ENCODE results near the gene GJA5. TPM values are rescaled to one million over a fixed set of nuclear protein-coding genes. Genes with fewer than 3 reads are reported as not detected.

Gene GJA5
- total RNA-seq, 1 experiment from 2014 or later, result 8.7 TPM

DNA sequence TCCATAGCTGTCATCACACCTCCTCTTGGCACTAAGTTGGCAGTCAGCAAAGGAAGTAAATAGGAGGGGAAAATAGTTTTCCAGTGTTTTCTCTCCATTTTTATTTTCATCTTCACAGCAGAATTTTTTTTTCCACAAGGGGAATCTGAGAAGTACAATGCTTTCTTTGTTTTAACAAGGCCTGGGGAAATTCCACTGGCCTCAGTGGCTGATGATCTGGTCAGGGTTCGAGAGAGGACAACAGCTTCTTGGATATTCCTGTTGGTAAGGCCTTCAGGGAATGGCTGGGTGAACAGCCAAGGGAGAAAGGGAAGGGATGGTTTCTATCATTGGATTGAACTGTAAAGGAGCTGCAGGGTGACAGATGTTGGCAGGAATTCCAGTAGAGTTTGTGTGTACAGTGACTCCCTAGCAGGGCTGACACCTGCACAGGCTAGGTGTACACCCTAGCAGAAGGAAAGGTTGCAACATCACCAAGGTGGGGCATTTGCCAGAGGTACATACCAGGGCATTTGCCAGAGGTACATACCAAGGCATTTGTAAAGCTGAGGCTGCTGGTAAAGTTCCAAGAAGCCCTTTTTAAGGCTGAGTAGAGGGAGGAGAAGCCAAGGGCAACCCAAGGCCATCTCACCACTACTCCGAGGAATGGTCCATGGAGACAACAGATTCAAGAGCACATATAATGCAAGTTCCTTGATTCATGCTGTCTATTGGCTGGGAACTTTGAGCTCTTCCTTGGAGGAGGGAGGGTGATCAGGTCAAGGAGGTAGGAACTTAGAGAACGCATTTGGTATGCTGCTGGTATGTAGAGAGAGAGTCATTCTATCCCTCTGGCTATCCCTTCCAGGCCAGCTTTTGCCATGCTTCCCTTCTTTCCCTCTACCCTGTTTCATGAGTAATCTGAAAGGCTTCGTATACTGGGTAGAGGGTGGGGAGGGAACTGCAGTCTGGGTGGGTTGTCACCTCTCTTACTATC lies 3.1 kb downstream of the GJA5 start:
- TF ChIP-seq, protein P1, sequence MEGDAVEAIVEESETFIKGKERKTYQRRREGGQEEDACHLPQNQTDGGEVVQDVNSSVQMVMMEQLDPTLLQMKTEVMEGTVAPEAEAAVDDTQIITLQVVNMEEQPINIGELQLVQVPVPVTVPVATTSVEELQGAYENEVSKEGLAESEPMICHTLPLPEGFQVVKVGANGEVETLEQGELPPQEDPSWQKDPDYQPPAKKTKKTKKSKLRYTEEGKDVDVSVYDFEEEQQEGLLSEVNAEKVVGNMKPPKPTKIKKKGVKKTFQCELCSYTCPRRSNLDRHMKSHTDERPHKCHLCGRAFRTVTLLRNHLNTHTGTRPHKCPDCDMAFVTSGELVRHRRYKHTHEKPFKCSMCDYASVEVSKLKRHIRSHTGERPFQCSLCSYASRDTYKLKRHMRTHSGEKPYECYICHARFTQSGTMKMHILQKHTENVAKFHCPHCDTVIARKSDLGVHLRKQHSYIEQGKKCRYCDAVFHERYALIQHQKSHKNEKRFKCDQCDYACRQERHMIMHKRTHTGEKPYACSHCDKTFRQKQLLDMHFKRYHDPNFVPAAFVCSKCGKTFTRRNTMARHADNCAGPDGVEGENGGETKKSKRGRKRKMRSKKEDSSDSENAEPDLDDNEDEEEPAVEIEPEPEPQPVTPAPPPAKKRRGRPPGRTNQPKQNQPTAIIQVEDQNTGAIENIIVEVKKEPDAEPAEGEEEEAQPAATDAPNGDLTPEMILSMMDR (conservative IDR thresholded peaks at IDR 0.05), result no peak
- TF ChIP-seq EZH2 (IDR thresholded peaks at IDR 0.05; ENCODE audit: low read depth), result no peak
- Histone ChIP-seq H4K20me1 (ENCODE audit: insufficient read depth) (no peaks in the 10 kb centered on the region), H3K27me3 (ENCODE audit: insufficient read depth, low read depth) (no peaks in the 10 kb centered on the region), H3K4me3 (peak overlapping the region; percentile 19; the same call in 1 of the 2 replicates), H3K27ac (peak overlapping the region; percentile 92), H3K9me2 (ENCODE audit: insufficient read depth) (no peaks in the 10 kb centered on the region), H3K4me1 (replicated peaks; ENCODE audit: insufficient read depth) (peaks cover 75% of the 10 kb centered on the region), H3F3A (ENCODE audit: insufficient read depth, low read depth) (peaks cover 57% of the 10 kb centered on the region), H3K79me2 (ENCODE audit: low read depth) (peaks cover 11% of the 10 kb centered on the region; the same call in 1 of the 2 replicates), H3K36me3 (ENCODE audit: low read depth) (no peaks in the 10 kb centered on the region), H3K4me2 (peak overlapping the region; percentile 73), H3K9me3 (ENCODE audit: insufficient read depth, low read depth) (no peaks in the 10 kb centered on the region), H2AFZ (no peak overlapping the region; the same call in 1 of the 2 replicates)
- BruUV-seq (replicated peaks), result no TSS peak
- intact Hi-C loops (cut with micrococcal nuclease; ENCODE audit: unreplicated experiment), result loop anchor here (1.0 to 5.0 kb wide), 5 partner anchors 40 to 133 kb away; no protein-coding TSS in a partner anchor
- ChIA-PET POLR2A (ENCODE audit: unreplicated experiment) (interaction anchor here (0.6 to 1.3 kb wide), 7 partner anchors 19 to 521 kb away, joined by 5 to 16 read pairs (median 6); no protein-coding TSS in a partner anchor), CTCF (interaction anchor here (0.6 to 1.4 kb wide), 4 partner anchors 24 to 228 kb away, joined by 4 to 6 read pairs (median 5); no protein-coding TSS in a partner anchor)
- peak; percentile 85 to 98 for DNase-seq

DNA sequence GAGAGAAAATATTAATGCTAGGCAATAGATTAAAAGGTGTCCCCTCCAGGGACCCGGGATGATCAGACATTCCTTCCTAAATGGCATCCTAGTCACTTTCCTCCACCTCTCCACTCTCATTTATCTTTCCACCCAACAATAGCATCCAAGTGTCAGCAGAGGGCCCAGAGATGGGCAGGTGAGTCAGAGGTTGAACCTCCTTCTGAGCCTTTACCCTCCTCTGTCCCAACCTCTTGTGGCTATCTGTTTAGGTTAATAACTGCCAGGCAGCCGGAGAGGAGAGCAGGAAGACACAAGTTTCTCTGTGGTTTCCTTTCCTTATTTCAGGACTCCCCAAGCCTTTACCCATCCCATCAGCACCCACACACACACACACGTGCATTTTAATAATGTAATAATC lies 4.1 kb downstream of the GJA5 start:
- H3K27ac ChIP-seq, result peak overlapping the region; percentile 92
- H3K4me3 ChIP-seq, result peak overlapping the region; percentile 19; the same call in 1 of the 2 replicates
- no peaks in the 10 kb centered on the region for H3K9me2 ChIP-seq (ENCODE audit: insufficient read depth)
- intact Hi-C loops (cut with micrococcal nuclease; ENCODE audit: unreplicated experiment), result loop anchor here (5.0 kb wide), 1 partner anchor 89 kb away; no protein-coding TSS in a partner anchor
- H4K20me1 ChIP-seq (ENCODE audit: insufficient read depth), result no peaks in the 10 kb centered on the region
- peaks cover 47% of the 10 kb centered on the region for H3F3A ChIP-seq (ENCODE audit: insufficient read depth, low read depth)
- no TSS peak for BruUV-seq (replicated peaks)
- H3K4me1 ChIP-seq (replicated peaks; ENCODE audit: insufficient read depth), result peaks cover 65% of the 10 kb centered on the region
- no peaks in the 10 kb centered on the region for H3K27me3 ChIP-seq (ENCODE audit: insufficient read depth, low read depth)
- POLR2A ChIA-PET (ENCODE audit: unreplicated experiment), result no interaction called here
- CTCF ChIA-PET, result no interaction called here
- H3K79me2 ChIP-seq (ENCODE audit: low read depth), result peaks cover 11% of the 10 kb centered on the region; the same call in 1 of the 2 replicates
- H3K9me3 ChIP-seq (ENCODE audit: insufficient read depth, low read depth), result no peaks in the 10 kb centered on the region
- peak overlapping the region; percentile 73 for H3K4me2 ChIP-seq
- H3K36me3 ChIP-seq (ENCODE audit: low read depth), result no peaks in the 10 kb centered on the region
- DNase-seq, result no peak
- TF ChIP-seq, protein P1 (conservative IDR thresholded peaks at IDR 0.05), result no peak
- TF ChIP-seq EZH2 (IDR thresholded peaks at IDR 0.05; ENCODE audit: low read depth), result no peak
- no peak overlapping the region; the same call in 1 of the 2 replicates for H2AFZ ChIP-seq

DNA sequence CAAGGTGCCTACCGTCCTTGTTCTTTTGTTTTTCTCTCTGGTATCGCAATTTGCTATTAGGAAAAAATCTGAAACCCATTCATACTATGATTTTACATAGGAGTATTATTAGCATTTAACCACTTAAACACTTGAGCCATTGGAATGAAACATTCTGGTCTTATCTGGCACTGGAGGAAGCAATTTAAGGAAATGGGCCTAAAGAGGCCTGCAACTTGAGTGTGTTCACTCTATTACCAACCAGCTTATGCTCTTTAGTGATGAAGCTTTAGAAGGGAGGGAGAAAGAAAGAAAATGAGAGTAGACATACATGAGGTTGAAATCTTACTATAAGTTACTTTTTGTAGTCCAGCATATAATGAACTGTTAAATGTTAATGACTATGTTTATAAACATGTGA lies 5.7 kb downstream of the GJA5 start:
- Histone ChIP-seq H3K9me3 (ENCODE audit: insufficient read depth, low read depth) (no peaks in the 10 kb centered on the region), H4K20me1 (ENCODE audit: insufficient read depth) (no peaks in the 10 kb centered on the region), H3K27me3 (ENCODE audit: insufficient read depth, low read depth) (no peaks in the 10 kb centered on the region), H3K79me2 (ENCODE audit: low read depth) (peaks cover 11% of the 10 kb centered on the region; the same call in 1 of the 2 replicates), H3K27ac (no peak overlapping the region), H3K36me3 (ENCODE audit: low read depth) (no peaks in the 10 kb centered on the region), H3K4me3 (no peak overlapping the region), H3F3A (ENCODE audit: insufficient read depth, low read depth) (peaks cover 33% of the 10 kb centered on the region), H3K4me2 (no peak overlapping the region), H3K4me1 (replicated peaks; ENCODE audit: insufficient read depth) (peaks cover 64% of the 10 kb centered on the region), H3K9me2 (ENCODE audit: insufficient read depth) (no peaks in the 10 kb centered on the region), H2AFZ (no peak overlapping the region)
- TF ChIP-seq EZH2 (IDR thresholded peaks at IDR 0.05; ENCODE audit: low read depth), result no peak
- TF ChIP-seq, protein P1 (conservative IDR thresholded peaks at IDR 0.05), result no peak
- ChIA-PET POLR2A (ENCODE audit: unreplicated experiment) (no interaction called here), CTCF (interaction anchor here (0.6 to 0.7 kb wide), 2 partner anchors 27 to 67 kb away, joined by 3 to 6 read pairs; no protein-coding TSS in a partner anchor)
- BruUV-seq (replicated peaks), result no TSS peak
- no peak for DNase-seq
- intact Hi-C loops (cut with micrococcal nuclease; ENCODE audit: unreplicated experiment), result loop anchor here (5.0 kb wide), 1 partner anchor 87 kb away; no protein-coding TSS in a partner anchor

All from PC-9 (cell line).